Activated T-helper 2 cell treated with anti-CD3 and anti-CD28 coated beads, Interferon-gamma antibody, Interleukin-2, Interleukin-4, amounts not matched to agents 10 μg/mL and 5 μg/mL and 100 μg/mL, durations not matched to agents 14 hours and 24 hours and 36 hours (primary cell): ENCODE measurements around the gene BRCA2. TPM values are rescaled to one million over a fixed set of nuclear protein-coding genes. Genes with fewer than 3 reads are reported as not detected.
A peak's percentile ranks its signal among the peaks of the same experiment; 100 is the strongest.

ENCODE experiments used
- DNase-seq: peaks from one replicate; pipeline ENCODE4 v3.0.0; 2021; ENCODE audit warnings: low spot score
- H3K27ac Mint-ChIP-seq: one replicate; pipeline ENCODE4 v1.8.0; 2021; ENCODE audit warnings: mixed read lengths
- H3K27me3 Mint-ChIP-seq: one replicate; pipeline ENCODE4 v1.8.0; 2021; ENCODE audit warnings: low read depth, mixed read lengths
- H3K36me3 Mint-ChIP-seq: one replicate; pipeline ENCODE4 v1.8.0; 2021; ENCODE audit warnings: low read depth, mixed read lengths
- H3K4me1 Mint-ChIP-seq: one replicate; pipeline ENCODE4 v1.8.0; 2021; ENCODE audit warnings: low read depth, mixed read lengths
- H3K4me3 Mint-ChIP-seq: one replicate; pipeline ENCODE4 v1.8.0; 2021; ENCODE audit warnings: low read depth, mild to moderate bottlenecking, moderate library complexity, mixed read lengths
- H3K9me3 Mint-ChIP-seq: one replicate; pipeline ENCODE4 v1.8.0; 2021; ENCODE audit warnings: mixed read lengths
- intact Hi-C: fragments of 100-400 bp; cut with micrococcal nuclease; formaldehyde crosslinking; loops from one replicate; pipeline ENCODE4 v1.15.1; 2023
- total RNA-seq: library from RNA; stranded (reverse); gene quantifications from 2 replicates; pipeline ENCODE4 v1.2.3, GENCODE V29; 2022

Gene BRCA2
- total RNA-seq, 1 donor from 2014 or later, result 18.6 TPM

GRCh38 chr13:32285633-32285965 is 29.7 kb upstream of the BRCA2 start:
- no peaks in the 10 kb centered on the region for H3K27me3 Mint-ChIP-seq
- intact Hi-C loops, result no loop called here
- H3K36me3 Mint-ChIP-seq, result peaks cover 6% of the 10 kb centered on the region
- no peaks in the 10 kb centered on the region for H3K4me1 Mint-ChIP-seq
- no peaks in the 10 kb centered on the region for H3K9me3 Mint-ChIP-seq
- no peak for DNase-seq
- H3K27ac Mint-ChIP-seq, result no peak overlapping the region
- no peak overlapping the region for H3K4me3 Mint-ChIP-seq

- Mint-ChIP-seq H3K4me1 (peaks cover 16% of the 10 kb centered on the region), H3K27me3 (peaks cover 14% of the 10 kb centered on the region), H3K36me3 (no peaks in the 10 kb centered on the region), H3K27ac (no peak overlapping the region), H3K9me3 (no peaks in the 10 kb centered on the region), H3K4me3 (no peak overlapping the region)
- no peak for DNase-seq
- intact Hi-C loops, result loop anchor here (2.0 kb wide), 1 partner anchor 18 kb away; no protein-coding TSS in a partner anchor
These were observed 18.1 kb upstream of the BRCA2 start for GRCh38 chr13:32297206-32297605.

- no peaks in the 10 kb centered on the region for H3K36me3 Mint-ChIP-seq
- no peaks in the 10 kb centered on the region for H3K9me3 Mint-ChIP-seq
These were observed 16.6 kb upstream of the BRCA2 start for GRCh38 chr13:32298695-32299094.

GRCh38 chr13:32299893-32300292 is 15.4 kb upstream of the BRCA2 start:
- no peak overlapping the region for H3K4me3 Mint-ChIP-seq
- no peaks in the 10 kb centered on the region for H3K9me3 Mint-ChIP-seq
- intact Hi-C loops, result loop anchor here (2.0 kb wide), 1 partner anchor 27 kb away; no protein-coding TSS in a partner anchor
- H3K36me3 Mint-ChIP-seq, result no peaks in the 10 kb centered on the region
- H3K27me3 Mint-ChIP-seq, result peaks cover 10% of the 10 kb centered on the region
- H3K4me1 Mint-ChIP-seq, result peaks cover 16% of the 10 kb centered on the region
- no peak overlapping the region for H3K27ac Mint-ChIP-seq
- DNase-seq, result no peak

More at GRCh38 chr13:32298695-32299094, 16.6 kb upstream of the BRCA2 start:
- intact Hi-C loops, result no loop called here
- H3K4me3 Mint-ChIP-seq, result no peak overlapping the region
- H3K27ac Mint-ChIP-seq, result no peak overlapping the region
- H3K27me3 Mint-ChIP-seq, result peaks cover 14% of the 10 kb centered on the region
- DNase-seq, result no peak
- peaks cover 16% of the 10 kb centered on the region for H3K4me1 Mint-ChIP-seq

GRCh38 chr13:32300406-32300805 is 14.9 kb upstream of the BRCA2 start:
- Mint-ChIP-seq H3K27me3 (peaks cover 10% of the 10 kb centered on the region), H3K4me3 (no peak overlapping the region), H3K9me3 (no peaks in the 10 kb centered on the region), H3K4me1 (peaks cover 16% of the 10 kb centered on the region), H3K27ac (no peak overlapping the region), H3K36me3 (no peaks in the 10 kb centered on the region)
- intact Hi-C loops, result loop anchor here (2.0 kb wide), 1 partner anchor 28 kb away; no protein-coding TSS in a partner anchor
- no peak for DNase-seq

- no peak for DNase-seq
- no peaks in the 10 kb centered on the region for H3K36me3 Mint-ChIP-seq
- no peaks in the 10 kb centered on the region for H3K9me3 Mint-ChIP-seq
- intact Hi-C loops, result loop anchor here (2.0 kb wide), 1 partner anchor 28 kb away; no protein-coding TSS in a partner anchor
- no peak overlapping the region for H3K27ac Mint-ChIP-seq
- H3K4me3 Mint-ChIP-seq, result no peak overlapping the region
- H3K27me3 Mint-ChIP-seq, result peaks cover 10% of the 10 kb centered on the region
- peaks cover 16% of the 10 kb centered on the region for H3K4me1 Mint-ChIP-seq
These were observed 14.4 kb upstream of the BRCA2 start for GRCh38 chr13:32300920-32301319.

- no peak for DNase-seq
- Mint-ChIP-seq H3K36me3 (no peaks in the 10 kb centered on the region), H3K4me3 (no peak overlapping the region), H3K27me3 (peaks cover 11% of the 10 kb centered on the region), H3K27ac (no peak overlapping the region), H3K9me3 (no peaks in the 10 kb centered on the region), H3K4me1 (peaks cover 12% of the 10 kb centered on the region)
- intact Hi-C loops, result no loop called here
These were observed 12.8 kb upstream of the BRCA2 start for GRCh38 chr13:32302461-32302860.

GRCh38 chr13:32305646-32306045 is 9.7 kb upstream of the BRCA2 start:
- DNase-seq, result no peak
- Mint-ChIP-seq H3K27me3 (peaks cover 6% of the 10 kb centered on the region), H3K36me3 (no peaks in the 10 kb centered on the region), H3K4me3 (no peak overlapping the region), H3K4me1 (peaks cover 17% of the 10 kb centered on the region), H3K9me3 (no peaks in the 10 kb centered on the region), H3K27ac (no peak overlapping the region)
- intact Hi-C loops, result no loop called here

GRCh38 chr13:32309312-32310133 is 5.8 kb upstream of the BRCA2 start:
- DNase-seq, result no peak
- H3K36me3 Mint-ChIP-seq, result no peaks in the 10 kb centered on the region
- H3K27ac Mint-ChIP-seq, result no peak overlapping the region
- intact Hi-C loops, result loop anchor here (1.0 to 10.0 kb wide), 4 partner anchors 63 to 399 kb away; no protein-coding TSS in a partner anchor
- H3K9me3 Mint-ChIP-seq, result no peaks in the 10 kb centered on the region
- peaks cover 6% of the 10 kb centered on the region for H3K27me3 Mint-ChIP-seq
- no peak overlapping the region for H3K4me3 Mint-ChIP-seq
- H3K4me1 Mint-ChIP-seq, result peaks cover 25% of the 10 kb centered on the region

GRCh38 chr13:32310134-32310706 is 5.1 kb upstream of the BRCA2 start:
- H3K27me3 Mint-ChIP-seq, result peaks cover 6% of the 10 kb centered on the region
- peaks cover 30% of the 10 kb centered on the region for H3K4me1 Mint-ChIP-seq
- DNase-seq, result no peak
- intact Hi-C loops, result loop anchor here (1.0 to 10.0 kb wide), 4 partner anchors 64 to 400 kb away; no protein-coding TSS in a partner anchor
- no peaks in the 10 kb centered on the region for H3K9me3 Mint-ChIP-seq
- no peak overlapping the region for H3K4me3 Mint-ChIP-seq
- H3K27ac Mint-ChIP-seq, result no peak overlapping the region
- no peaks in the 10 kb centered on the region for H3K36me3 Mint-ChIP-seq

- peaks cover 26% of the 10 kb centered on the region for H3K4me1 Mint-ChIP-seq
- intact Hi-C loops, result loop anchor here (5.0 to 10.0 kb wide), 2 partner anchors 197 to 294 kb away; no protein-coding TSS in a partner anchor
- H3K9me3 Mint-ChIP-seq, result no peaks in the 10 kb centered on the region
- H3K27ac Mint-ChIP-seq, result no peak overlapping the region
- peaks cover 2% of the 10 kb centered on the region for H3K27me3 Mint-ChIP-seq
- H3K4me3 Mint-ChIP-seq, result no peak overlapping the region
- no peaks in the 10 kb centered on the region for H3K36me3 Mint-ChIP-seq
- DNase-seq, result no peak
These were observed 4.0 kb upstream of the BRCA2 start for GRCh38 chr13:32311188-32311897.

GRCh38 chr13:32314271-32315237 is 754 bp upstream of the BRCA2 start:
- peak overlapping the region; percentile 96 for H3K4me3 Mint-ChIP-seq
- peaks cover 15% of the 10 kb centered on the region for H3K36me3 Mint-ChIP-seq
- intact Hi-C loops, result loop anchor here (1.0 to 10.0 kb wide), 6 partner anchors 112 to 1228 kb away; partner anchors contain the start of genes FRY and N4BP2L2
- H3K27ac Mint-ChIP-seq, result peak overlapping the region; percentile 100
- H3K4me1 Mint-ChIP-seq, result peaks cover 31% of the 10 kb centered on the region
- DNase-seq, result peak; percentile 44
- H3K9me3 Mint-ChIP-seq, result no peaks in the 10 kb centered on the region
- no peaks in the 10 kb centered on the region for H3K27me3 Mint-ChIP-seq
